GM19025 (cell line): ENCODE results near the gene MCF2L2.

Experiments used
- ATAC-seq: cut with Tn5 transposase; IDR thresholded peaks from one replicate; pipeline ENCODE4 v1.9.1; 2021; ENCODE audit warnings: mild to moderate bottlenecking, low read depth, moderate library complexity; ENCODE audit not compliant: unreplicated experiment

The MCF2L2 gene

GRCh38 chr3:183400352-183400751, 28.1 kb downstream of the MCF2L2 start:
- ATAC-seq: no peak

GRCh38 chr3:183396662-183397391, 31.6 kb downstream of the MCF2L2 start:
- ATAC-seq: no peak

GRCh38 chr3:183394150-183394549, 34.3 kb downstream of the MCF2L2 start:
- no peak for ATAC-seq

GRCh38 chr3:183393625-183394024, 34.8 kb downstream of the MCF2L2 start:
- ATAC-seq: no peak

- ATAC-seq: no peak
Measured at GRCh38 chr3:183392186-183393034, 36.0 kb downstream of the MCF2L2 start.

- ATAC-seq: no peak
Measured at GRCh38 chr3:183391460-183391859, 37.0 kb downstream of the MCF2L2 start.

- no peak for ATAC-seq
Measured at GRCh38 chr3:183390844-183391243, 37.6 kb downstream of the MCF2L2 start.

- no peak for ATAC-seq
Measured at GRCh38 chr3:183388213-183388895, 40.1 kb downstream of the MCF2L2 start.

GRCh38 chr3:183387797-183388196, 40.6 kb downstream of the MCF2L2 start:
- ATAC-seq: no peak

GRCh38 chr3:183386651-183387050, 41.8 kb downstream of the MCF2L2 start:
- ATAC-seq: no peak

GRCh38 chr3:183385698-183386613, 42.5 kb downstream of the MCF2L2 start:
- no peak for ATAC-seq

GRCh38 chr3:183381673-183382072, 46.7 kb downstream of the MCF2L2 start:
- ATAC-seq: no peak

GRCh38 chr3:183381179-183381578, 47.2 kb downstream of the MCF2L2 start:
- ATAC-seq: no peak

- no peak for ATAC-seq
Measured at GRCh38 chr3:183378951-183379350, 49.5 kb downstream of the MCF2L2 start.

- ATAC-seq: no peak
Measured at GRCh38 chr3:183378545-183378944, 49.9 kb downstream of the MCF2L2 start.

- no peak for ATAC-seq
Measured at GRCh38 chr3:183378008-183378407, 50.4 kb downstream of the MCF2L2 start.

- no peak for ATAC-seq
Measured at GRCh38 chr3:183377307-183377959, 51.0 kb downstream of the MCF2L2 start.

- ATAC-seq: no peak
Measured at GRCh38 chr3:183375787-183376186, 52.6 kb downstream of the MCF2L2 start.

- no peak for ATAC-seq
Measured at GRCh38 chr3:183375337-183375736, 53.1 kb downstream of the MCF2L2 start.

- no peak for ATAC-seq
Measured at GRCh38 chr3:183372911-183373310, 55.5 kb downstream of the MCF2L2 start.
